ENCODE data around the gene TNFSF11. TPM values are rescaled to one million over a fixed set of nuclear protein-coding genes. Genes with fewer than 3 reads are reported as not detected.

TNFSF11 gene
- total and polyA plus RNA-seq, 2 experiments from 2014 or later, result not detected

- H3K9me3 ChIP-seq (ENCODE audit: low read depth), result no peaks in the 10 kb centered on the region
- H3K36me3 ChIP-seq, result no peaks in the 10 kb centered on the region
- no peak for TF ChIP-seq CTCF (IDR thresholded peaks at IDR 0.05; ENCODE audit: low read depth, low read length)
- DNase-seq (ENCODE audit: low read depth in 1 of 2, low spot score in 1 of 2), result no peak
- peaks cover 49% of the 10 kb centered on the region for H3K27me3 ChIP-seq
- H3K4me3 ChIP-seq, result no peak overlapping the region
- H3K4me1 ChIP-seq (ENCODE audit: low read depth), result no peaks in the 10 kb centered on the region
- no peak overlapping the region for H3K27ac ChIP-seq
Measured at GRCh38 chr13:42575938-42576337, 2.0 kb downstream of the TNFSF11 start.

GRCh38 chr13:42577538-42577937 lies 3.6 kb downstream of the TNFSF11 start:
- Histone ChIP-seq H3K36me3 (no peaks in the 10 kb centered on the region), H3K4me3 (no peak overlapping the region), H3K27me3 (peaks cover 49% of the 10 kb centered on the region), H3K27ac (no peak overlapping the region), H3K9me3 (ENCODE audit: low read depth) (no peaks in the 10 kb centered on the region), H3K4me1 (ENCODE audit: low read depth) (no peaks in the 10 kb centered on the region)
- DNase-seq (ENCODE audit: low read depth in 1 of 2, low spot score in 1 of 2), result no peak
- TF ChIP-seq CTCF (IDR thresholded peaks at IDR 0.05; ENCODE audit: low read depth, low read length), result no peak

DNA sequence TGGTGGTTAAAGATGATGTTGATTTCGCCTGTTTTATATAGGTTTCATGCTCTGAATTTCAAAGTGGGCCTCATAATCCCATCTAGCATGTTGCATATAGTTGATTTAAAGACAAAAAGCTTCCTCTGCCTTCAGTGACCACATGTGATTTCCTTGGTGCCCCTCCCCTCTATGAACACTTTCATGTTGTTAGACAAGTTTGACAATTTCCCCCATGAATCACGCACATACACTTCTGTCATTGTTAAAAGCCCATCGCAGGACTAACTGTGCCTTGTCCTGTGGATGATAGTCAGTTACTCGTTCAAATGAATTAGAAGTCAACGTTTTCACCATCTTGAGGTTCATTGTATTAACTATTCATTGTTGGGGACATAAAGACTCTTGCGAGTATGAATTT lies 6.7 kb downstream of the TNFSF11 start:
- TF ChIP-seq CTCF (IDR thresholded peaks at IDR 0.05; ENCODE audit: low read depth, low read length), result no peak
- Histone ChIP-seq H3K4me1 (ENCODE audit: low read depth) (no peaks in the 10 kb centered on the region), H3K27me3 (peaks cover 26% of the 10 kb centered on the region), H3K27ac (no peak overlapping the region), H3K4me3 (no peak overlapping the region), H3K9me3 (ENCODE audit: low read depth) (no peaks in the 10 kb centered on the region), H3K36me3 (no peaks in the 10 kb centered on the region)
- no peak for DNase-seq (ENCODE audit: low read depth in 1 of 2, low spot score in 1 of 2)

DNA sequence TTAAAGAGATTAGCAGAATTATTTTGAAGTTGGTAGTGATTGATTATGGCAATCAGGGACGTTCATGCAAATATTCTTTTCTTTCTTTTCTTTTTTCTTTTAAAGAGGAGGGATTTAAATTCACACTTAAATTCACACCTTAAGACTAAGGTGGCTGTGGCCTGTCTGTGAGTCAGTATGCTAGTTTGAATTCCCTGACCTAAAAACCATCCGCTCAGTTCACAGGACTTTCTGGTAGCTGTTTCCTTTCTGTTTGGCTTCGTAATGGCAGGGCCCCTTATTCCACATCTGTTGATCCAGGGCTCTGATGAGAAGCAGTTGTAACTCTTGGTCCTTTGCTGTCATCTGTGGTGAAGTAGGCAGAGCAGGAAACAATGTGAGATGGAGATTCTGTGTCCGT lies 7.5 kb downstream of the TNFSF11 start:
- Histone ChIP-seq H3K9me3 (ENCODE audit: low read depth) (no peaks in the 10 kb centered on the region), H3K27ac (no peak overlapping the region), H3K36me3 (no peaks in the 10 kb centered on the region), H3K4me3 (no peak overlapping the region), H3K4me1 (ENCODE audit: low read depth) (no peaks in the 10 kb centered on the region), H3K27me3 (peaks cover 18% of the 10 kb centered on the region)
- DNase-seq (ENCODE audit: low read depth in 1 of 2, low spot score in 1 of 2), result no peak
- TF ChIP-seq CTCF (IDR thresholded peaks at IDR 0.05; ENCODE audit: low read depth, low read length), result no peak

DNA sequence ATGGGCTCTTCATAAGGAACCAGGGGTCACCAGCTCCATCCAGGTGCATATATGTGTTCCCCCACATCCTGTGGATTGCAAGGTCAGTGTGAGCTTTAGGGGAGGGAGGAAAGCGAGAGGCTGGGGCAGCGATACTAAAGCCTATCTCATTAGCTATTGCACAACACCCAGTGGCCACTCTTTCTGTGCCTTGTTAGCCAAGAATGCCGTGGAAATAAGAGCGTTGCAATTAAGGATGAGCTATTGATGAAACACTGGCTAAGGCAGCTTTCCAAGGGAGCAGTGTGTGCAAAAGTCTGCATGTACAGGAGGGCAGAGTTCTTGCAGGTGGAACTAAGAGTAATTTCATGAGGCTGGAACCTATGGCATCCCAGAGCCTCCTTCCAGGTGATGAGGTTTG lies 17.6 kb downstream of the TNFSF11 start:
- TF ChIP-seq CTCF (IDR thresholded peaks at IDR 0.05; ENCODE audit: low read depth, low read length), result no peak
- Histone ChIP-seq H3K4me1 (ENCODE audit: low read depth) (no peaks in the 10 kb centered on the region), H3K9me3 (ENCODE audit: low read depth) (no peaks in the 10 kb centered on the region), H3K27me3 (no peaks in the 10 kb centered on the region), H3K27ac (no peak overlapping the region), H3K36me3 (no peaks in the 10 kb centered on the region), H3K4me3 (no peak overlapping the region)
- DNase-seq (ENCODE audit: low read depth in 1 of 2, low spot score in 1 of 2), result no peak
